Spleen (tissue), 7 donors: ENCODE measurements around the gene ABLIM2.

Experiments
- POLR2A ChIP-seq, 3 donors: fragments of 450-650 bp; IDR thresholded peaks; one replicate each; pipeline ENCODE4 v1.5.1; 2017; ENCODE audit warnings: antibody characterized with exemption in 3 of 3, mild to moderate bottlenecking in 1 of 3
- POLR2AphosphoS5 ChIP-seq, 3 donors: sonication (generic); formaldehyde crosslinking; IDR thresholded peaks; one replicate each; pipeline ENCODE4 v1.5.1; 2017; ENCODE audit warnings: antibody characterized with exemption in 3 of 3
- TF ChIP-seq, protein P1 (sequence below), 11 experiments: fragments of 200-600 bp in 7 of 11; fragments of 450-650 bp in 4 of 11; sonication (generic) in 4 of 11; IDR thresholded peaks in 8 of 11; conservative IDR thresholded peaks in 3 of 11; 1 replicate in 7 of 11; 2 replicates in 4 of 11; pipeline versions ENCODE4 v1.4.0 to v1.8.0; 2016 to 2021; ENCODE audit warnings: antibody characterized with exemption in 11 of 11, inconsistent platforms in 4 of 11, mild to moderate bottlenecking in 1 of 11
- donor health status: DM: no; HTN: no; CAD: no; lungs with moderate emphysema.
- donor health status: DM: no; HTN: no; CAD: no.
- donor health status: DM: no; HTN: no; CAD: no.

DNA sequence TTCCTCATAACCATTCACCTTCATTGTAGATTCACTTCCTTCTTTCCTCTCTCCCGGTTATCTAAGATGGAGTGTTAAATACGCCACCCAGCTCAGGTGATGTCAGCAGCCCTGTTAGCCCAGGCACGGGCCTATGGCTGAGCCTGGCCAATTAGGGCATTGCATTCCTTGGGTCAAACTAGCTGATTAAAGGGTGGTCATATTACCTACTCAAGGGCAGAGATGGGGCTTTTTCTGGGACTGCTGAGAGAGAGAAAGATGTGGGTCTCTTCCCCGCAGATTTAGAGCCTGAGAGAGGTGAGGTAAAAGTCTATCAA is 179.0 kb downstream of the ABLIM2 start:
- TF ChIP-seq, protein P1, sequence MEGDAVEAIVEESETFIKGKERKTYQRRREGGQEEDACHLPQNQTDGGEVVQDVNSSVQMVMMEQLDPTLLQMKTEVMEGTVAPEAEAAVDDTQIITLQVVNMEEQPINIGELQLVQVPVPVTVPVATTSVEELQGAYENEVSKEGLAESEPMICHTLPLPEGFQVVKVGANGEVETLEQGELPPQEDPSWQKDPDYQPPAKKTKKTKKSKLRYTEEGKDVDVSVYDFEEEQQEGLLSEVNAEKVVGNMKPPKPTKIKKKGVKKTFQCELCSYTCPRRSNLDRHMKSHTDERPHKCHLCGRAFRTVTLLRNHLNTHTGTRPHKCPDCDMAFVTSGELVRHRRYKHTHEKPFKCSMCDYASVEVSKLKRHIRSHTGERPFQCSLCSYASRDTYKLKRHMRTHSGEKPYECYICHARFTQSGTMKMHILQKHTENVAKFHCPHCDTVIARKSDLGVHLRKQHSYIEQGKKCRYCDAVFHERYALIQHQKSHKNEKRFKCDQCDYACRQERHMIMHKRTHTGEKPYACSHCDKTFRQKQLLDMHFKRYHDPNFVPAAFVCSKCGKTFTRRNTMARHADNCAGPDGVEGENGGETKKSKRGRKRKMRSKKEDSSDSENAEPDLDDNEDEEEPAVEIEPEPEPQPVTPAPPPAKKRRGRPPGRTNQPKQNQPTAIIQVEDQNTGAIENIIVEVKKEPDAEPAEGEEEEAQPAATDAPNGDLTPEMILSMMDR (IDR thresholded peaks at IDR 0.05 in 8 of 11, conservative IDR thresholded peaks at IDR 0.05 in 3 of 11) = no peak
- no peak for TF ChIP-seq POLR2AphosphoS5 (IDR thresholded peaks at IDR 0.05)
- TF ChIP-seq POLR2A (IDR thresholded peaks at IDR 0.05) = no peak
